ENCODE results near the gene EGLN2. TPM values are rescaled to one million over a fixed set of nuclear protein-coding genes. Genes with fewer than 3 reads are reported as not detected.

The EGLN2 gene
- total RNA-seq, 1 experiment from 2014 or later, result 131 TPM

DNA sequence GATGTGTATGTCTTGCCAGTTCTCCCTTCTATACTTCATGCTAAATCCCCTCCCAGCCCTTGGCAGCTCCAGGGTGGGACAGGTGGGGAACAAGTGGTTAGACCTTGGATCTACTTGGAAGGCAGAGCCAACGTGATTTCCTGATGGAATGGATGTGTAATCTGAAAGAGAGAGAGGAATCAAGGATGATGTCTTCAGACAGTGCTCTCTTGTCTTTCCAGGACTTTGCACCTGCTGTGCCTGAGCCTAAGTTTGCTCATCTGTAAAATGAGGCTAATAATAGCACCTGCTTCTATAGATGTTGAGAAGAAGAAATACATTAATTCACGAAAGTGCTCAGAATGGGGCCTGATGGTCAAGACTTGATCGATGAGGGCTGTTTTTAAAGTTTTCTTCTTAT is 7.0 kb upstream of the EGLN2 start:
- H3K27ac Mint-ChIP-seq, result no peak overlapping the region
- no peak overlapping the region for H3K23ac ChIP-seq (ENCODE audit: insufficient read length, low read depth, low read length)
- peaks cover 0 to 3% of the 10 kb centered on the region in 2 experiments; a peak in 1 of 4 replicates for H3K4me1 Mint-ChIP-seq
- H4K20me1 ChIP-seq (ENCODE audit: control insufficient read depth, insufficient read depth, insufficient read length), result no peaks in the 10 kb centered on the region
- TF ChIP-seq, protein P1, sequence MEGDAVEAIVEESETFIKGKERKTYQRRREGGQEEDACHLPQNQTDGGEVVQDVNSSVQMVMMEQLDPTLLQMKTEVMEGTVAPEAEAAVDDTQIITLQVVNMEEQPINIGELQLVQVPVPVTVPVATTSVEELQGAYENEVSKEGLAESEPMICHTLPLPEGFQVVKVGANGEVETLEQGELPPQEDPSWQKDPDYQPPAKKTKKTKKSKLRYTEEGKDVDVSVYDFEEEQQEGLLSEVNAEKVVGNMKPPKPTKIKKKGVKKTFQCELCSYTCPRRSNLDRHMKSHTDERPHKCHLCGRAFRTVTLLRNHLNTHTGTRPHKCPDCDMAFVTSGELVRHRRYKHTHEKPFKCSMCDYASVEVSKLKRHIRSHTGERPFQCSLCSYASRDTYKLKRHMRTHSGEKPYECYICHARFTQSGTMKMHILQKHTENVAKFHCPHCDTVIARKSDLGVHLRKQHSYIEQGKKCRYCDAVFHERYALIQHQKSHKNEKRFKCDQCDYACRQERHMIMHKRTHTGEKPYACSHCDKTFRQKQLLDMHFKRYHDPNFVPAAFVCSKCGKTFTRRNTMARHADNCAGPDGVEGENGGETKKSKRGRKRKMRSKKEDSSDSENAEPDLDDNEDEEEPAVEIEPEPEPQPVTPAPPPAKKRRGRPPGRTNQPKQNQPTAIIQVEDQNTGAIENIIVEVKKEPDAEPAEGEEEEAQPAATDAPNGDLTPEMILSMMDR (conservative IDR thresholded peaks at IDR 0.05), result no peak
- H2BK12ac ChIP-seq (ENCODE audit: insufficient read length, low read depth, low read length), result no peak overlapping the region
- no peaks in the 10 kb centered on the region for H3K23me2 ChIP-seq (ENCODE audit: insufficient read length, low read depth, low read length, poor library complexity, severe bottlenecking)
- no peak overlapping the region for H3T11ph ChIP-seq (ENCODE audit: low read length)
- H2BK5ac ChIP-seq (ENCODE audit: insufficient read length, low read length), result no peak overlapping the region
- H3K27ac ChIP-seq (ENCODE audit: insufficient read length, low read depth, low read length), result no peak overlapping the region
- no peaks in the 10 kb centered on the region for H3K79me1 ChIP-seq (ENCODE audit: insufficient read depth, low read depth, low read length, poor library complexity, severe bottlenecking)
- H3K36me3 Mint-ChIP-seq (ENCODE audit: insufficient read depth in 1 of 3, low read depth in 3 of 3), result peaks cover 4 to 22% (median 16%) of the 10 kb centered on the region in 3 experiments; a peak in 5 of 7 replicates
- H4K8ac ChIP-seq (replicated peaks; ENCODE audit: insufficient read length, low read depth, low read length), result no peak overlapping the region
- H2AFZ ChIP-seq (ENCODE audit: low read length), result no peak overlapping the region
- H3K4ac ChIP-seq (ENCODE audit: low read depth, low read length), result no peak overlapping the region
- no peak for DNase-seq
- no peak overlapping the region for H2BK15ac ChIP-seq (ENCODE audit: low read depth, low read length)
- H3K14ac ChIP-seq (ENCODE audit: insufficient read depth, low read length), result no peak overlapping the region
- no peak overlapping the region for H3K4me3 Mint-ChIP-seq
- no peak overlapping the region for H3K4me2 ChIP-seq (ENCODE audit: insufficient read depth, insufficient read length, low read length)
- H3K9ac ChIP-seq (ENCODE audit: extremely low read depth, insufficient read length, low read length), result no peak overlapping the region
- no peak overlapping the region for H2BK20ac ChIP-seq (ENCODE audit: low read depth, low read length, poor library complexity, severe bottlenecking)
- no peaks in the 10 kb centered on the region for H3K9me3 Mint-ChIP-seq
- H3K4me1 ChIP-seq (ENCODE audit: insufficient read depth, low read length), result no peaks in the 10 kb centered on the region
- H2BK120ac ChIP-seq (ENCODE audit: low read depth, low read length, poor library complexity, severe bottlenecking), result no peak overlapping the region
- no peak overlapping the region for H4K5ac ChIP-seq (ENCODE audit: insufficient read length, low read depth, low read length)
- H3K9me3 ChIP-seq (ENCODE audit: control insufficient read depth, low read depth, low read length), result no peaks in the 10 kb centered on the region
- H3K79me2 ChIP-seq (ENCODE audit: insufficient read depth, low read length), result no peaks in the 10 kb centered on the region
- H4K91ac ChIP-seq (ENCODE audit: insufficient read length, low read depth, low read length), result no peak overlapping the region
- no peaks in the 10 kb centered on the region for H3K27me3 ChIP-seq (ENCODE audit: insufficient read depth, low read length)
- WGBS (ENCODE audit: extremely low coverage, insufficient read length, low lambda C conversion rate), result no CpG with 5 or more reads among the region's 3 CpGs
- no peak overlapping the region for H3K18ac ChIP-seq (ENCODE audit: insufficient read length, low read depth, low read length)
- no peaks in the 10 kb centered on the region for H3K27me3 Mint-ChIP-seq (ENCODE audit: low read depth)
- no peak overlapping the region for H3K56ac ChIP-seq (ENCODE audit: insufficient read length, low read depth, low read length)
- H2AK5ac ChIP-seq (ENCODE audit: insufficient read length, low read length), result no peak overlapping the region
